Gastroesophageal sphincter (tissue), 4 donors: ENCODE results near the gene SETSIP. TPM values are rescaled to one million over a fixed set of nuclear protein-coding genes. Genes with fewer than 3 reads are reported as not detected.
"Not testable (repeated sequence)": the region's sequence is repeated elsewhere in the genome, so short reads cannot be mapped to it uniquely, and the experiment has no call there.

ENCODE experiments used
- ATAC-seq: fragments of 150-250 bp; one replicate; pipeline ENCODE4 v1.9.1; 2016; ENCODE audit warnings: mild to moderate bottlenecking, moderate library complexity
- H3K27ac ChIP-seq, 4 donors: fragments of 200-600 bp; sonication (generic) in 3 of 4; 1 replicate in 3 of 4; 2 replicates in 1 of 4; pipeline ENCODE4 v1.5.1; 2016 to 2019
- H3K27me3 ChIP-seq: fragments of 200-600 bp; sonication (generic); one replicate; pipeline ENCODE4 v1.5.1; 2019
- H3K36me3 ChIP-seq, 2 donors: fragments of 200-600 bp; sonication (generic); one replicate each; pipeline ENCODE4 v1.5.1; 2019; ENCODE audit warnings: control low read depth in 1 of 2
- H3K4me1 ChIP-seq, 3 donors: fragments of 200-600 bp; sonication (generic); 1 replicate in 2 of 3; 2 replicates in 1 of 3; pipeline ENCODE4 v1.5.1; 2016 to 2019; ENCODE audit warnings: control low read depth in 2 of 3
- H3K4me3 ChIP-seq, 2 donors: fragments of 200-600 bp; sonication (generic); one replicate each; pipeline ENCODE4 v1.5.1; 2019; ENCODE audit warnings: mild to moderate bottlenecking in 1 of 2, moderate library complexity in 1 of 2
- H3K9me3 ChIP-seq, 3 donors: fragments of 200-600 bp; sonication (generic); one replicate each; pipeline ENCODE4 v1.5.1; 2017 to 2019; ENCODE audit warnings: control low read depth in 2 of 3
- CTCF ChIP-seq, 4 experiments: fragments of 200-600 bp in 2 of 4; fragments of 450-650 bp in 2 of 4; sonication (generic) in 1 of 4; IDR thresholded peaks; one replicate each; pipeline ENCODE4 v1.5.1; 2017 to 2019; ENCODE audit warnings: antibody characterized with exemption in 4 of 4, mild to moderate bottlenecking in 2 of 4, moderate library complexity in 2 of 4
- EP300 ChIP-seq: sonication (generic); formaldehyde crosslinking; IDR thresholded peaks from one replicate; pipeline ENCODE4 v1.6.1; 2017; ENCODE audit warnings: antibody characterized with exemption, mild to moderate bottlenecking
- POLR2A ChIP-seq, 2 donors: fragments of 450-650 bp; IDR thresholded peaks; one replicate each; pipeline ENCODE4 v1.6.1; 2017; ENCODE audit warnings: antibody characterized with exemption in 2 of 2, mild to moderate bottlenecking in 2 of 2, moderate library complexity in 1 of 2
- POLR2AphosphoS5 ChIP-seq: sonication (generic); formaldehyde crosslinking; IDR thresholded peaks from one replicate; pipeline ENCODE4 v1.6.1; 2017; ENCODE audit warnings: antibody characterized with exemption
- WGBS, 2 donors: methylation state at CpG; one replicate each; pipeline ENCODE4 v1.1.5; 2018; ENCODE audit warnings: low coverage in 1 of 2; 5-methylcytosine and 5-hydroxymethylcytosine counted together
- total RNA-seq, 4 donors: library from RNA; depleted of rRNA; stranded (reverse); fragments of >200 nt; gene quantifications; one replicate each; pipeline ENCODE4 v1.1.0, GENCODE V29; 2016

SETSIP gene
- total RNA-seq, 4 donors from 2014 or later, result not detected

DNA sequence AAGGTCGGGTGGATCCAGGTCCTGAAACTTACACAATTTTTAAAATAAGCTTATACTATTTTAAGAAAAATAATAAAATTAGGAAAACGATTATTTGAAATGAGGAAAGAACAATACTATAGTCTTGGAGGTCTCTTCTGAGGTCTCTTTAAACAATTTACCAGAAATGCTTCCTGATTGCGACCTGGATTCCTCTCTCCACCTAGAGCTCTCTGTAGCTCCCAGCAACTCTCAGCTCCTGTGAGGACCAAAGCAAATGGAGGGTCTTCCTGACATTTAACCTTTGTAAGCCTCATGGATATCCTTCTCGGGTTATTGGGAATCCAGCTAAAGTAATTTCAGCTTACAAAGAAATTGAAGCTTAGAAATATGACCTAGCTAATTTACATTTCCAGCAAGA, 5.8 kb upstream of the SETSIP start:
- peaks cover 0 to 19% (median 2%) of the 10 kb centered on the region in 3 donors for H3K4me1 ChIP-seq
- no peaks in the 10 kb centered on the region for H3K27me3 ChIP-seq
- ATAC-seq, result no peak
- no peak for TF ChIP-seq POLR2AphosphoS5
- no peak for TF ChIP-seq CTCF (IDR thresholded peaks at IDR 0.05)
- no peak for TF ChIP-seq EP300
- TF ChIP-seq POLR2A (IDR thresholded peaks at IDR 0.05), result no peak
- peaks cover 0 to 8% (median 0%) of the 10 kb centered on the region in 3 donors for H3K9me3 ChIP-seq
- H3K4me3 ChIP-seq, result peak overlapping the region; percentile 47 to 76
- H3K27ac ChIP-seq, result peak overlapping the region in 2 of 4 donors; percentile 78 to 86
- peaks cover 0 to 5% of the 10 kb centered on the region in 2 donors for H3K36me3 ChIP-seq
- 26 to 28% methylated on average over 4 of the region's 4 CpGs for WGBS, 2 donors

- Histone ChIP-seq H3K27ac (peak within 1 kb of the TSS; percentile 18 to 86 (median 80)), H3K27me3 (no peaks in the 10 kb centered on the region), H3K36me3 (no peaks in the 10 kb centered on the region), H3K4me3 (peak within 1 kb of the TSS; percentile 47 to 76), H3K9me3 (peaks cover 0 to 1% (median 0%) of the 10 kb centered on the region in 3 donors), H3K4me1 (peaks cover 0 to 19% (median 2%) of the 10 kb centered on the region in 3 donors)
- TF ChIP-seq CTCF (IDR thresholded peaks at IDR 0.05), result peak in 1 of 4 experiments; percentile 13
- TF ChIP-seq POLR2A (IDR thresholded peaks at IDR 0.05), result peak; percentile 39 to 41
- TF ChIP-seq EP300, result no peak
- TF ChIP-seq POLR2AphosphoS5, result peak; percentile 33
- ATAC-seq, result peak; percentile 96
- WGBS, 2 donors, result 0% methylated on average over 8 to 21 of the region's 55 CpGs
Measured at GRCh38 chr1:92080128-92080985, 5.1 kb upstream of the SETSIP start, which contains the start of gene BTBD8. TSS of gene BTBD8 (plus strand) at chr1:92080345. CDS start at chr1:92080572, 227 bp downstream.

GRCh38 chr1:92079441-92079840, 4.2 kb upstream of the SETSIP start:
- ATAC-seq, result no peak
- H3K27ac ChIP-seq, result peak overlapping the region in 2 of 4 donors; percentile 78 to 86
- TF ChIP-seq EP300 (no peak), CTCF (IDR thresholded peaks at IDR 0.05) (no peak), POLR2AphosphoS5 (no peak), POLR2A (IDR thresholded peaks at IDR 0.05) (no peak)
- peak overlapping the region in 1 of 2 donors; percentile 76 for H3K4me3 ChIP-seq
- peaks cover 0 to 19% (median 2%) of the 10 kb centered on the region in 3 donors for H3K4me1 ChIP-seq
- no peaks in the 10 kb centered on the region for H3K36me3 ChIP-seq
- WGBS, 2 donors, result 88% methylated on average over 6 of the region's 7 CpGs; no CpG with 5 or more reads in 1 of the 2 donors
- H3K9me3 ChIP-seq, result no peaks in the 10 kb centered on the region
- no peaks in the 10 kb centered on the region for H3K27me3 ChIP-seq

- H3K4me3 ChIP-seq, H3K9me3 ChIP-seq, H3K36me3 ChIP-seq, H3K27me3 ChIP-seq, H3K27ac ChIP-seq, ATAC-seq: not testable (repeated sequence)
- 87 to 93% methylated on average over 3 to 8 of the region's 8 CpGs for WGBS, 2 donors
- H3K4me1 ChIP-seq, result peaks cover 0 to 19% (median 2%) of the 10 kb centered on the region in 3 donors
Measured at GRCh38 chr1:92078077-92078476, 2.9 kb upstream of the SETSIP start.

DNA sequence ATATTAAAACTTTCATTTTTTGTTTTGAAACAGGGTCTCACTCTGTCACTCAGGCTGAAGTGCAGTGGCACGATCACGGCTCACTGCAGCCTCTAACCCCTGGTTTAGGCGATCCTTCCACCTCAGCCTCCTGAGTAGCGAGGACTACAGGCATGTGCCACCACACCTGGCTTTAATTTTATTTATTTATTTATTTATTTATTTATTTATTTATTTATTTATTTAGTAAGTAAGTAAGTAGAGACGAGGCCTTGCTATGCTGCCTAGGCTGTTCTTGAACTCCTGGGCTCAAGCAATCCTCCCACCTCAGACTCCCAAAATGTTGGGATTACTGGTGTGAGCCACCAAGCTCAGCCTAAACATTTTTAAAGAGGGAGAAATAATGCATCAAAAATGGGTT, 1.2 kb upstream of the SETSIP start:
- H3K4me3 ChIP-seq, result no peak overlapping the region
- TF ChIP-seq POLR2A (IDR thresholded peaks at IDR 0.05) (no peak), CTCF (IDR thresholded peaks at IDR 0.05) (no peak), EP300 (no peak), POLR2AphosphoS5 (no peak)
- H3K4me1 ChIP-seq, result peaks cover 0 to 13% (median 2%) of the 10 kb centered on the region in 3 donors
- WGBS, 2 donors, result 92 to 96% methylated on average over 4 of the region's 5 CpGs
- H3K9me3 ChIP-seq, result no peaks in the 10 kb centered on the region
- no peak overlapping the region for H3K27ac ChIP-seq
- H3K36me3 ChIP-seq, result no peaks in the 10 kb centered on the region
- ATAC-seq, result no peak
- no peaks in the 10 kb centered on the region for H3K27me3 ChIP-seq

- not testable (repeated sequence) for H3K27me3 ChIP-seq, H3K4me3 ChIP-seq, H3K4me1 ChIP-seq, H3K27ac ChIP-seq, H3K9me3 ChIP-seq, H3K36me3 ChIP-seq, ATAC-seq
Measured at GRCh38 chr1:92074446-92074845, 765 bp downstream of the SETSIP start.
